HG03571 (cell line): ENCODE results near the gene ARHGEF17.

ENCODE experiments used
- ATAC-seq: cut with Tn5 transposase; IDR thresholded peaks from one replicate; pipeline ENCODE4 v1.9.1; 2021; ENCODE audit not compliant: unreplicated experiment

Gene ARHGEF17

GRCh38 chr11:73379189-73379880, 71.3 kb downstream of the ARHGEF17 start:
- ATAC-seq = no peak

GRCh38 chr11:73380331-73380730, 72.3 kb downstream of the ARHGEF17 start:
- ATAC-seq = no peak

DNA sequence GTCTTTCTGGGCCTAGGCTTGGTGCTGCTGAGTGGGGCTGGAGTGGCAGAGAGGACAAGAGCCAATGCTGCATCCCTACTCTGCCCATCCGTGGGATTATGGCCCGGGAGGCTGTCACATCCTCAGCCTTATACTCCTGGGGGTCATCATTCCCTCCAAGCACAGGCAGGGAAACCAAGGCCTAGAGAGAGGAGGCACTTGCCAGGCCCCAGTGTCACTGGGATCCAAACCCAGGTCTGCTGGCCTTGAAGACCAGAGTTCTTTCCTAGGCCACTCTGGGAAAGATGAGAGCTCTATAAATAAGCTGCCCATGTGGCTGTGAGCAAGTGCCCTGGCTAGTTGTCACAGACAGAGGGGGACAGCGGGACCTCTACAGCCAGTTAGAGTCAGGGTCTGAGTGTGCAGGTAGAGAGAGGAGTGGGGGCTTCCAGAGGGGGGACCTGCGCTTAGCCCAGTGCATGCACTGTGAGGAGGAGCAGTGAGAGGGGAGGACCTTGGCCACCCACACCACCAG, 72.9 kb downstream of the ARHGEF17 start:
- no peak for ATAC-seq

DNA sequence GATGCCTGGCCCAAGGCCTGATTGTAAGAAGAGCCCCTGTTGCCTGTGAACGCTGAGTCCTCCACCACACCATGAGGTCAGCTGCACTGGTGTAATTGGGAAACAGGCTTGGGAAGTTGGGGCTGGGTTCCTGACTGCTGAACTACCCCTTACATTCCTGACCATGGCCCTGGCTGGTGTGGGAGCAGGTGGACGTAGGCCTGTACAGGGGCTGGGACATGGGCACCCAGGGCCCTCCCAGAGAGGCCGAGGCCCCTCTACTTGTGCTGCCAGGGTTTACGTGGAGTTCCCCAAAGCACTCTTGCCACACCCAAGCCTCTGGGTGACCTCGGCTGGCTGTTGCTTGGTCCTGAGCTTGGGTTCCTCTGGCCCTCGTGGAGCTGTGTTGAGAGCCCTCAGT, 73.5 kb downstream of the ARHGEF17 start:
- ATAC-seq = no peak

DNA sequence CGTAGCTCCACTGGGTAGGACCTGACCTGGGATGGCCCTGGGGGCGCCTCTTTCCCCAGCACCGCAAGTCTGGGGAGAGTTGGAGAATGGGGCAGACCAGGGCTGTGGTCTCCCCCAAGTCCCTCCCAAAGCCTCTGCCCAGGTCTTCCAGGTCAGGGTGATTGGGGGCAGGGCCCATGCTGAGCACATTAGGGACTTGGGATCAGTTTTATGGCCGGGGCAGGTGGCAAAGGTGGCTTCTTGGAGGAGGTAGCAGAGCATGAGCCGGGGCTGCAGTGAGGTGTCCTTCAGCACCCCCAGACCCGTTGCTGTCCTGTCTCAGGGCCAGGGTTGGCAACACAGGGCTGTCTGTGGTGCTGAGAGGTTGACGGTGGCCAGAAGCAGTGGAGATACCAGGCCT, 74.1 kb downstream of the ARHGEF17 start:
- ATAC-seq = no peak

GRCh38 chr11:73382747-73383146, 74.7 kb downstream of the ARHGEF17 start:
- ATAC-seq = no peak

DNA sequence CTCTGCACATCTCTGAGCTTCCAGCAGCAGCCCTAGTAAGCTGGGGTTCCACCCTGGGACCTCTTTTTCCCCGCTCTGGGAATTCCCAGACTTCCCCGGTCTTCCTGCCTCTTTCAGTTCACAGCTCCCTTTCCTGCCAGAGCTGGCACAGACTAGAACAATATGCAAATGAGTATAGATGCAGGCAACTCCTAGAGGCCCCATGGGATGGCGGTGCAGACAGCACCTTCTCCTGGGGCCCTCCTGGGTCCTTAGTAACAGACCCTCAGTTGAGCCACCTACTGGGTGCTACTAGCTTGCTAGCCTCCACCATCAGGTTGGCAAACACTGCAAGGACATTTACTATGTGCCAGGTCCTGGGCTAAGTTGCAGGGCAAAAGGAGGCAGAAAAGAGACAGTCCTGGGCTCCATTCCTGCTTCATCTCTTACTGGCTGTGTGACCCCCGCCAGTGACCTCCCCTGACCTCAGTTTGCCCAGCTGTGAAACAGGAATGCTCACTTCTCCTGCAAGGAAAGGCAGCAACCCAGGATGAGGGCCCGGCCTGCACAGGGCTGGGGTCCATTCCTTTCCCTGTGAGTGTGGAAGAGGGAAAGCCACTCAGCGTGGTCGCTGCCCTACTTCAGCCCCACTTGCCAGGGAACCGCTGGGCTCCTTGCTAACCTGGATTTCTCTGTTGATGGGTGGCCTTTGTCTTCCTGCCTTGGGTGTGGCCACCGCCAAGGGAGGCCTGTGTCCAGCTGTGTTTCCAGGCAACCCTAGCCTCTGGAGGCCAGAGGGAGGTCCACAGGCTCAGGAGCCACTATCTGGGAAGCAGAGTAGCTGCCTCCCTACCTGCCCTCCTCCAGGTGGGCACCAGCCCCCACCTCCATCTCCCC, 75.4 kb downstream of the ARHGEF17 start:
- ATAC-seq = no peak

DNA sequence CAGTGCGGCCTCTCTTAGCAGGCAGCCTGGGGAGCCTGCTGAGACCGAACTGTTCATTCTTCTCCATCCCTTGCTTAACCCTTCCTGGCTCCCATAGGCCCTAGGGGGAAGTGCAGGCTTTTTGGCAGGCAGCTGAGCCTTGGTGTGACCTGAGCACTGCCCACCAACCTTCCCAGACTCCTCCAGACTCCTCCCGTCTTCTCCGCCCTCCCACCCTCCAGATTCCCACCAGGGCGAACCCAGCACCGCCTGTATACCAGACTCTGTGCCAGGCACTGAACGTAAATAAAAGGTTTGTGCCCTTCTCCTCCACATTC, 76.0 kb downstream of the ARHGEF17 start:
- ATAC-seq = no peak

DNA sequence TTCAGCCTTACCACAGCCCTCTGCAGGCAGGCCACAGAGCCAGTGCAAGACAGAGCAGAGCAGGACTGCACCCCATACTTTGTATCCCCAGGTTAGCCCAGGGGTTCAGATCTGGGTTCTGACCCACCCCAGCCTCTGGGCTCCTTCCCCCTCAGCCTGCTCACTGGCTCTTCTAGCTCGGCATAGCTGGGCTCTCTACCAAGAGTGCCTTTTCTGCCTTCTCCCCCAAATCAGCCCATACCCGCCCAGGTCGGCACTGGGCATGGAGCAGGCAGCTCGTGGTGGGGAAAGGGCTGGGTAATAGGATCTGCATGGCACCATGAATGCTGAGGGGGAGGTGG, 76.4 kb downstream of the ARHGEF17 start:
- ATAC-seq = no peak

DNA sequence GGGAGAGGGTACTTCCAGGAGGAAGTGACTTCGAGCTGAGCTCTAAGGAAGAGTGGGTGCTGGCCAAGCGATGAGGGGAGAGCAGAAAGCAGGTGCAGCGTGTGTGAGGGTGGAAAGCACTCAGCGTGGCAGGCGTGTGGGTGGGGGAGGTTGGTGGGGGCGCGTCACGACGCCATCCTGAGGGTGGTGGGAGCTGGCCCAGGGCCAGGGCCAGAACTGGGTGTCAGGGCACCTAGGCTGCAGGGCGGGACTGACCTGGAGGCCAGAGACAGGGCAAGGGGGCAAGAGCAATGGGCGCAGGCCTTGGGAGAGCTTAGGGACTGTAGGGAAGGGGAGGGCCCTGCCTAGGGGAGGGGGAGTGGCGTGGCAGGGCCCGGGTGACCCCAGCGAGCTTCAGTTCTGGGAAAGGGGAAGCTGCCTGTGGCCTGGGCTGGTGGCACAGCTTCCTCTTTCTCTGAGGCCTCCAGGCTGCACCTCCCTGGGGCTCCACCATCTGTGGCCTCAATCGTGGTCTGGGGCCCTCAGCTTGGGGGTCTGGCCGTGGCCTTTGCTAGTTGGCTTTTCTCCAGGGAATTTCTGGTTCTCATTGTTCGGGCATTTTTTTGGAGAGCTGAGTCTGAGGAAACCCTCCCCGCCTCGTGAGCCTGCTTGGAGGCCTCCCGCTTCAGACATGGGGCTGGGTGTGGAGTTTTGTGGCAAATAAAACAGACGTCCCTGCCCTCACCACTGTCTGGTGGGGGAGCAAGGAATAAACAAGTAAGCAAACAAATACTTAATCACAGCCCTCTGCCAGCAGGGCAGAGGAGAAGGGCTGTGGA, 77.0 kb downstream of the ARHGEF17 start:
- ATAC-seq = no peak

DNA sequence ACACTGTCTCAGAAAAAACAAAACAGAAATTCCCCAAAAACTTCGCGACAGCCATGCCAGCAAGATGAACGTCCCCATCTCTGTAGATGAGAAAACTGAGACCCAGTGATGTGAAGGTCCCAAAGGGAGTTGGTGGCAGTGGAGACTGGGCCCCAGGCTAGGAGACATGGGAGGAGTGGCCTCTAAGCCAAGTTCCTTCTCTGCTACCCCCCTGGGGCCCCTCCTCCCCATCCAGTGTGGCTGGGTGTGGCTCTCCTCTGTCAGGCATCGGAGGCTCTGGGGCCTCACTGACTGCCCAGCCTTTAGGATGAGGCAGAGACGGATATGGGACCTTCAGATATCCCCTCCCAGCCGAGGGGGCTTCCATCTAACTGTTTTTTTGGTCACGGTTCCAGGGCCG, 77.9 kb downstream of the ARHGEF17 start:
- no peak for ATAC-seq

DNA sequence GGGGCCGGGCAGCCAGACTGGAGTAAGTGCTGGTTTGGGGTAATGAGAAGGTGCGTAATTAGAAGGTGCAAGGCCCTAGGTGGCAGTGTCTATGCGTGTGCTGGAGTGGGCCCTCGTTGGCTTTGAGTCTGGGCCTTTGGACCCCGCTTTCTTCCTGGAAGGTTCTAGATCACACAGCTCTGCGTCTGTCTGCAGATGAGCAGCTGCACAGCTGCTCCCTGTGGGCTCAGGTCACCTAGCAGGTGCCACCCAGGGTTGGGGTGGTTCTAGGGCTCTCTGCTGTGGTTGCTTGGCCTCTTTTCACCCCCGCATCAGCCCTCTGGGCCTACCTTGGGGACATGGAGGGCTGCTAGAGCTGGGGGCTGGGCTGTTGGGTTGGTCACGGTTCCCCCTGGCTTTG, 78.5 kb downstream of the ARHGEF17 start:
- ATAC-seq = no peak

DNA sequence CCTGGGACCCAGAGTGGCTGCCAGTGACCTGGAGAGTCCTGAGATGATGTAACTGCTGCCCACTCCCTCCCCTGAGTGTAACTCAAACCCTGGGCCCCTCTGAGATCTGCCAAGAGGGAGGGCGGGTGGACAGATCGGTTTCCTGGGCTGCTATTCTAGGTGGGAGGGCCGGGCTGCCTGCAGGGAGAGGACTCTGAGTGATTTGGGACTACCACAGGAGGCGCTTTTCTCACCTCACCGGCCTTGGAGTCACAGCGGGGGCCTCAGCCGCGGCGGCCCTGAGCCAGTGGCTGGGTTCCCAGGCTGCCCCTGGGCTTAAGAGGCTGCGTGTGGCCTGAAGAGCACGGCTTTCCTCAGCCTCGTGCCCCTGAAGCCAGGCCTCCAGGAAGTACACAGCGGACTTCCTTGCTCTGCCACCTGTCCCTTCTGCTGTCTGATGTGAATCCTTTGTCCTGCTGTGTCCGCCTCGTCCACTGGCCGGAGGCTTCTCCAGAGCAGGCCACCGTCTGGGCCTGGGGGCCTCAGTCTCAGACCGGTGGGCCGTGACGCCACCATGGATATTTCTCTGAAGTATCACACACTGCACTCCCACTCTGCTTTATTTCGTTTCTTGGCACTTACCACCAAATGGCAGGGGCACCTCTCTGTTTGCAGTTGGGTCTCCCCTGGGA, 79.7 kb downstream of the ARHGEF17 start:
- ATAC-seq = no peak

DNA sequence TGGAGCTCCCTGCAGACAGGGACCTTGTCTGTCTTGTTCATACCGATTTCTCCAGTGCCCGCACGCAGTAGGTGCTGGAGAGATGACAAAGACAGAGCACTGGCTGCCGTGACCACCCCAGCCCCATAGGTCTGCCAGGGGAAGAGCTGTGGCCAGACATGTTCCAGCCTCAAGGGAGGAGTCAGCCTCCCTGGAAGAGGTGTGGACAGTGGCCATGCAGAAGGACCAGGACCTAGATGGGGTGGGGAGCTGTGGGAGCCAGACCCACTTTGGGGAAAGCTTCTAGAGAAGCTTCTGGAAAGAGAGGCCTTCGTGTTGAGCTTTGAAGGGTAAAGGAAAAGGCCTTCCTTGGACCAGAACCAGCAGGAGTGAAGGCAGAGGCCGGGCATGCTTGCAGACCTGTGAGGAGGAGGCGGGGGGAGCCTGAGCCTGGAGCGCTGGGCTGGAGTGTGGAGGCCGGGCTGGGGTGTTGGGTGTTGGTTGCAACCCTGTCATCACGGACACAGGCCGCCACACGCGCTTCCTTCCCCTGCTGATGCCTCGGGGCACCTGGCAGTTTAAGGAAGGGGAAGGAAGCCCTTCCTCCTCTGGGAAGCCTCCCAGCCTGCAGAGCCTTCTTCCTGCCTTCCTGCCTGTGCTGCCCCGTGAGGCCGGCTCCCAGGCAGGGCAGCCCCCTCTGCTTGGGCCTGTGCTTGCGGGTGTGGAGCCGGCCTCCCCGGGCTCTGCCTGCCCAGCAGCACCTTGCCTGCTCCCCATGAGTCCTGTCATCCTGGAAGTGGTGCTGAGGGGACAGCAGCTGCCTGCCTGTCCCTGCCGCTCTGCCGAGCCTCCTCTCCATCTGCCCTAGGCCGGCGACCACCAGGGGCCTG, 80.4 kb downstream of the ARHGEF17 start:
- ATAC-seq = no peak

- ATAC-seq = no peak
These were observed 81.1 kb downstream of the ARHGEF17 start for GRCh38 chr11:73389134-73389525.

- no peak for ATAC-seq
These were observed 81.8 kb downstream of the ARHGEF17 start for GRCh38 chr11:73389916-73390315.

GRCh38 chr11:73390601-73391565, 82.8 kb downstream of the ARHGEF17 start:
- ATAC-seq = no peak

DNA sequence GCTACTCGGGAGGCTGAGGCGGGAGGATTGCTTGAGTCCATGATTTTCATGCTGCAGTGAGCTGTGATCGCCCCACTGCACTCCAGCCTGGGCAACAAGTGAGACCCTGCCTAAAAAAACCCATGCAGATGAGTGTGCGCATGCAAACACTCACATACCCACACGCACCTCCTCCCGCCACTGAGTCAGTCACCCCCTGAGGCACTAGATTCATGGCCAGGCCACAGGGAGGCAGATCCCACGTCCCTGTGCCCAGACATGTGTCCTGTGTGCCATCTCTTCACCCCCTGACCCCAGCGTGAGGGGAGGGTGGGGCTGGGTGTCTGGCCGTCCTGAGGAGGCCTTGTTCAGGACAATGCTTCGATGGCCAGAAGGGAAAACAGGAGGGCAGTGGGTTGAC, 83.6 kb downstream of the ARHGEF17 start:
- ATAC-seq = no peak
